Peyer's patch (tissue), 4 donors: ENCODE measurements around the gene POLR2J2.
"Not testable (repeated sequence)": the region's sequence is repeated elsewhere in the genome, so short reads cannot be mapped to it uniquely, and the experiment has no call there.

Experiments used
- CTCF ChIP-seq, 6 experiments: fragments of 450-650 bp in 4 of 6; fragments of 200-600 bp in 2 of 6; sonication (generic) in 1 of 6; IDR thresholded peaks; one replicate each; pipeline ENCODE4 v1.5.1; 2017 to 2019; ENCODE audit warnings: antibody characterized with exemption in 6 of 6, mild to moderate bottlenecking in 3 of 6, moderate library complexity in 1 of 6
- POLR2A ChIP-seq, 2 donors: fragments of 450-650 bp; IDR thresholded peaks; one replicate each; pipeline ENCODE4 v1.5.1; 2017; ENCODE audit warnings: antibody characterized with exemption in 2 of 2, mild to moderate bottlenecking in 2 of 2, moderate library complexity in 2 of 2

- TF ChIP-seq CTCF, POLR2A (IDR thresholded peaks at IDR 0.05): not testable (repeated sequence)
These were observed 11.1 kb upstream of the POLR2J2 start for GRCh38 chr7:102682560-102682959.
